AG08395 (cell line): Measurements from ENCODE around the gene TMEM190.
A peak's percentile ranks its signal among the peaks of the same experiment; 100 is the strongest.
"Not testable (repeated sequence)": the region's sequence is repeated elsewhere in the genome, so short reads cannot be mapped to it uniquely, and the experiment has no call there.

Experiments used
- DNase-seq: peaks from one replicate; pipeline ENCODE4 v3.0.0; 2012; ENCODE audit warnings: mixed read lengths, low spot score

The TMEM190 gene

GRCh38 chr19:55391702-55392615 is 15.3 kb downstream of the TMEM190 start:
- DNase-seq = peak; percentile 28

GRCh38 chr19:55392820-55393761 is 16.5 kb downstream of the TMEM190 start:
- no peak for DNase-seq

- no peak for DNase-seq
Measured at GRCh38 chr19:55398200-55398925, 21.7 kb downstream of the TMEM190 start.

GRCh38 chr19:55400281-55401087 is 23.9 kb downstream of the TMEM190 start:
- no peak for DNase-seq

GRCh38 chr19:55401390-55401789 is 24.8 kb downstream of the TMEM190 start:
- DNase-seq = not testable (repeated sequence)

- no peak for DNase-seq
Measured at GRCh38 chr19:55402509-55402908, 25.9 kb downstream of the TMEM190 start.

- no peak for DNase-seq
Measured at GRCh38 chr19:55405638-55406037, 29.0 kb downstream of the TMEM190 start.

- DNase-seq = no peak
Measured at GRCh38 chr19:55406091-55406825, 29.6 kb downstream of the TMEM190 start.

- peak; percentile 56 for DNase-seq
Measured at GRCh38 chr19:55406826-55407549, 30.4 kb downstream of the TMEM190 start.

GRCh38 chr19:55407550-55407799 is 30.8 kb downstream of the TMEM190 start, which contains the start of gene UBE2S:
TSS of gene UBE2S (minus strand) at chr19:55407788. CDS start at chr19:55407589, 199 bp downstream.
- DNase-seq = not testable (repeated sequence)

GRCh38 chr19:55407800-55408532 is 31.3 kb downstream of the TMEM190 start:
- DNase-seq = peak; percentile 100

- no peak for DNase-seq
Measured at GRCh38 chr19:55408533-55408872, 31.9 kb downstream of the TMEM190 start.

- not testable (repeated sequence) for DNase-seq
Measured at GRCh38 chr19:55409179-55409578, 32.6 kb downstream of the TMEM190 start.

GRCh38 chr19:55410168-55410567 is 33.5 kb downstream of the TMEM190 start:
- DNase-seq = no peak

- peak; percentile 90 for DNase-seq
Measured at GRCh38 chr19:55418185-55418584, 41.6 kb downstream of the TMEM190 start.

GRCh38 chr19:55419103-55419502 is 42.5 kb downstream of the TMEM190 start:
- DNase-seq = no peak

- DNase-seq = no peak
Measured at GRCh38 chr19:55419624-55420236, 43.1 kb downstream of the TMEM190 start.

GRCh38 chr19:55421281-55421680 is 44.7 kb downstream of the TMEM190 start:
- not testable (repeated sequence) for DNase-seq
